ENCODE results near the gene MAST3.

Gene MAST3

GRCh38 chr19:18114483-18114882 is 16.9 kb downstream of the MAST3 start:
- no peak for DNase-seq

- no peak for DNase-seq
Observed at GRCh38 chr19:18117364-18117691, 19.8 kb downstream of the MAST3 start.

GRCh38 chr19:18117692-18118378 is 20.3 kb downstream of the MAST3 start:
- DNase-seq, result peak; percentile 87

GRCh38 chr19:18118420-18119012 is 20.9 kb downstream of the MAST3 start:
- DNase-seq, result no peak

GRCh38 chr19:18119013-18119716 is 21.6 kb downstream of the MAST3 start:
- DNase-seq, result no peak

GRCh38 chr19:18119717-18120105 is 22.1 kb downstream of the MAST3 start:
- no peak for DNase-seq

- DNase-seq, result no peak
Observed at GRCh38 chr19:18120127-18120526, 22.5 kb downstream of the MAST3 start.

GRCh38 chr19:18121166-18121565 is 23.6 kb downstream of the MAST3 start:
- DNase-seq, result no peak

- DNase-seq, result no peak
Observed at GRCh38 chr19:18122424-18122823, 24.8 kb downstream of the MAST3 start.

GRCh38 chr19:18122860-18123795 is 25.6 kb downstream of the MAST3 start:
- DNase-seq, result no peak

- no peak for DNase-seq
Observed at GRCh38 chr19:18123819-18124218, 26.2 kb downstream of the MAST3 start.

GRCh38 chr19:18126097-18126496 is 28.5 kb downstream of the MAST3 start:
- no peak for DNase-seq

GRCh38 chr19:18128044-18128443 is 30.5 kb downstream of the MAST3 start:
- DNase-seq, result no peak

GRCh38 chr19:18128805-18129204 is 31.2 kb downstream of the MAST3 start:
- no peak for DNase-seq

GRCh38 chr19:18130523-18131242 is 33.1 kb downstream of the MAST3 start:
- DNase-seq, result no peak

- no peak for DNase-seq
Observed at GRCh38 chr19:18131841-18132596, 34.4 kb downstream of the MAST3 start.

GRCh38 chr19:18135712-18136584 is 38.4 kb downstream of the MAST3 start:
- no peak for DNase-seq

- no peak for DNase-seq
Observed at GRCh38 chr19:18137242-18137641, 39.7 kb downstream of the MAST3 start.

- DNase-seq, result no peak
Observed at GRCh38 chr19:18137657-18138339, 40.2 kb downstream of the MAST3 start.

GRCh38 chr19:18140473-18140872 is 42.9 kb downstream of the MAST3 start:
- no peak for DNase-seq

Data from retina (tissue), 1 donor.